Measurements from ENCODE around the gene KNOP1.
"Not testable (repeated sequence)": the region's sequence is repeated elsewhere in the genome, so short reads cannot be mapped to it uniquely, and the experiment has no call there.

The KNOP1 gene

GRCh38 chr16:19743816-19744159 is 25.8 kb upstream of the KNOP1 start:
- no peak for DNase-seq

GRCh38 chr16:19741354-19741753 is 23.3 kb upstream of the KNOP1 start:
- DNase-seq = no peak

DNA sequence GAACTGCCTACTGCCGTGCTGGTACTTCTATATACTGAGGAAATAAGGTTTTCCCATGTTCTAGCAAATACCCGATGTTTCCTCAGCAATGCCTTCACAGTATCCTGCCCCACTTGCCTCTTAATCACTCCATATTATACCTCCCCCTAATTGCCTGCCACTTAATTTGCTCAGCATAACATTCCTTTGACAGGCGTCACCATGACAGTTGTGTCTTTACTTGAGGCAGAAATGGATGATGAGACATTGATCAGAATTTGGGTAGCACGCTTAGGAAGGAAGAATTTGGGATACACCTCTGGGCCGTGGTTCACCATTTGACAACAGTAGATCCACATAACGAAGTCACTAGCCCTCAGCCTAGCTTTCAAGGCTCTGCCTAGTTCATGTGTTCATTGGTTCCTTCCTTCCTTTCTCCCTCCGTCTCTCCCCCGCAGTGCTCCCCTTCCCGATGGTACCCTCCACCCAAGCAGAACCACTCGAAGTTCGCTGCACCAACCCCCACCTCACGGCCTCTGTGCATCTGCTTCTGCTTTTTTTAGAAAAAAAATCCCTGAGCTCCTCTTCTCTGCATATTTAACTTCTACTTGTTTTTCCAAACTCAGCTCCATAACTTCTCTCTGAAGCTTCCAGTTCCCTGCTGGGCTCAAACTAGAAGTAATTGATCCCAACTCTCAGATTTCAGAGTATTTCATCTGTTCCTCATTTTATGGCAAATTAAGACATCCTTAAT is 19.4 kb upstream of the KNOP1 start:
- no peak for DNase-seq

DNA sequence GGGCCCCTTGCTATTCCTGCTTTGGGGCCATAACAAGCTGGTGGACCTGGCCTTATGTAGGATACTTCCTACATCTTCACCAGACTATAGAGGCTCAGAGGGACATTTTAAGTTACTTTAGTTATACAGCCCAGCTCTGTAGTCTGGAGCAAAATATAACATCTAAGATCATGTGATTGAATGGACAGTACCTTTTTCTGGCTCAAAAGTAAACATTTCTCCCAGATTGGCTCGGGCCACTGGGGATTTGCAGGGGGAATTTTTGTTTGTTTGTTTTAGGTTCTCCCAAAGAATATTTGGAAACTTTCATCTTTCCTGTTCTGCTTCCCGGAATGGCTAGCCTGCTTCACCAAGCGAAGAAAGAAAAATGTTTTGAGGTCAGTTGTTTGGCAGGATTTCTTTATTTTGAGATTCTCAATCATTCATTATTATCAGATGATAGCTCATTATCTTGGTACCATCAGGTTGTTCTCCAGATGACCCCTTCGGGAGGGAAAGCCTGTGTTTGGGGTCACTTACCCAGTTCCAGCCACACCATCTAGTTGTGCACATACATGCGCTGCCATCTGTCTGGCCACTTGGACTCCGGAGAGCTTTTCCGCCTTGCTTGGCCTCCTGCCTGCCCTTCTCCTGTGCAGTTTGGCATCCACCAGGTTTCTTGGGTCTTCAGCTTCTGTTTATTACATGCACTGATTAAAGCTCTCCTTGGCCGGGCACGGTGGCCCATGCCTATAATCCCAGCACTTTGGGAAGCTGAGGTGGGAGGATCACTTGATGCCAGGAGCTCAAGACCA is 17.2 kb upstream of the KNOP1 start:
- DNase-seq = no peak

- no peak for DNase-seq
Observed at GRCh38 chr16:19733551-19733950, 15.5 kb upstream of the KNOP1 start.

- no peak for DNase-seq
Observed at GRCh38 chr16:19728636-19728965, 10.6 kb upstream of the KNOP1 start.

DNA sequence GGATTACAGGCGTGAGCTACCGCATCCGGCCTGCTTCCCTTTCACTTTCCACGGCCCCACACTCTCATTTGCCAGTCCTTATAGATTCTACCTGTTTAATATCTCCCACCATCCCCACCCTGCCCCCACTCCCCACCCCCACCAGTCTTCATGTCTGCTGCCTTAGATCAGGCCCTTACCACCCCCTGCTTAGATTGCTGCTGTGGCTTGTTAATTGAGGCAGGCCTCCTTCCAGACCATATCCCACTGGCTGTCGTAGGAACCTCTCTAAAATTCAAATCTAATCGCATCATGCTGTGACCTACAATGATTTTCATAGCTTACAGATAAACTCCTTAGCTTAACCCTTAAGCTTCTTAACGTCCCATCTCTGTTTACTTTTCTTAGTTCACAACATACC is 5.0 kb upstream of the KNOP1 start:
- DNase-seq = no peak

DNA sequence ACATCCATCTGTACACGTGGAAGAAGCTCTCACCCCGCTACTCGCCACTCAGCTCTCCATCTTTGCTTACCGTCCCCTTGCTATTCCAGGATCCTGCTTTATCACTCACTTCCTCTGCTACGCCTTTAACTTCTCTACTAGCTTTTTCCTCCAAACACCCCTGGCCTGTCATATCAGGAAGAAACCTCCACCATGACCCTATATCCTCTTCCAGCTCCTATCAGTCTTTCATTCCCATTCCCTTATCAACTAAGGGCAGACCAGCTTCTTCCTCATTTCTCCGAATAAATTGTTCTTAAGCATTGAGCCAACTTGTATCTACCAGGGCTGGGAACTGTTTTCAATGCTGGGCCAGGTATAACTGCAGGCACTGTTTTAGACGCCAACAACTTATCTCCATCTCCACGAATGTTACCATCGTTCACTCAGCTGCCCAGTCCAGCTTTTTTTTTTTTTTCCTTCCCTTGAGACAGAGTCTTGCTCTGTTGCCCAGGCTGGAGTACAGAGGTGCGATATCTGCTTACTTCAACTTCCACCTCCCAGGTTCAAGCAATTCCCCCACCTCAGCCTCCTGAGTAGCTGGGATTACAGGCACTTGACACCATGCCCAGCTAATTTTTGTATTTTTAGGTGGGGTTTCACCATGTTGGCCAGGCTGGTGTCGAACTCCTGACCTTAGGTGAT is 4.4 kb upstream of the KNOP1 start:
- DNase-seq = no peak

DNA sequence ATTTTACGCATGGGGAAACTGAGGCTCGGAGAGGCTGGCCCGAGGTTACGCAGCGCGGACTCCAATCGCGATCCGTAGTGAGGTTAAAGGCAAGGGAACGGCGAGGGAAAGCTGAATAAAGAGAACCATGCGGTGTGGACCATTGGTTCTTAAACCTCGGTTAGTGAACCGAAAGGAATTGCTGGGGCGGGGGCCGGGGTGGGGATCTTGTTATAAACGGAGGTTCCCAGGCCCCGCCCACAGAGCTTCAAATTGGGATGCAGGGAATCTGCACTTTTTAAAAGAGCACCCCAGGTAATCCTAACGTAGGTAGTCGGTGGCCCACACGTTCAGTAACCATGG is 568 bp upstream of the KNOP1 start:
- DNase-seq = no peak

DNA sequence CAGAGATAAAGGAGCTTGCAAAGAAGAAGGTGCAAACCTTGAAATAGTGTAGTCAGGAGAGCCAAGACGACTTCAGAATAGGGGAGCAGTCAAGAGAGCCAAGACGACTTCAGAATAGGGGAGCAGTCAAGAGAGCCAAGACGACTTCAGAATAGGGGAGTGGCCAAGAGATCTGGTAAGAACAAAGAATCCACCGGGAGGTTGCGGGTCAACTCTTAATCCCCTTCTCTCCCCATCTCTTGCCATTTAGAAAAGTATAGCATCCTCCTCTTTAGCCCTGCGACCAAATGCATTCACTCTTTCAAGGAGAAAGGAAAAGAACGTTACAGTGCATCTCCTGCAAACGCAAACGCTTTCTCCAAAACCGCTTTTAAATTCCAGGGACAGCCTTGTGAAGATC is 713 bp downstream of the KNOP1 start:
- DNase-seq = no peak

DNA sequence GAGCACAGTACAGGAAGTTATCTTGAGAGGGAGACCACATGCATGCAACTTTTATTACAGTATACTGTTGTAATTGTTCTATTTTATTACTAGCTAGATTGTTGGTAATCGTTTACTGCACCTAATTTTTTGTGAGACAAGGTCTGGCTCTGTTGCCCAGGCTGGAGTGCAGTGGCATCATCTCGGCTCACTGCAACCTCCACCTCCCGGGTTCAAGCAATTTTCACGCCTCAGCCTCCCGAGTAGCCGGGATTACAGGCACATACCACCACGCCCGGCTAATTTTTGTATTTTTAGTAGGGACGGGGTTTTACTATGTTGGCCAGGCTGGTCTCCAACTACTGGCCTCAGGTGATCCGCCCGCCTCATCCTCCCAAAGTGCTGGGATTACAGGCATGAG is 1.3 kb downstream of the KNOP1 start:
- DNase-seq = not testable (repeated sequence)

DNA sequence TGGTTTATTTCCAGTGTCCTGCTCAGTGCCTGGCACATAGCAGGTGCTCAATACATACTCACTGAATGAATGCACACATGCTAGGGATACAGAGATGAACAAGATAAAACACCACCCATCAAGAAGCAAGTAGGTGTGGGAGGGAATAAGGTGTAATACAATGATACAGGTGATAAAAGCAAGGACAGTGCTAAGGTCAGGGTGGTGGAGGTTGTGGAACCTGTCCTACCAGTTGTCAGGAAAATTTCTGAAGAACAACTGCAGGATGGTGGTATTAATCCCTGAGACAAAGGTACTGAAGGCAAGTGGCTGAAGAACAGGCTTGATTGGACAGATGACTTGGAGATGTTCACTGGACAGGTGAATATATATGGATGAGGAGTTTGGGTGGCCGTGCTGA is 1.8 kb downstream of the KNOP1 start:
- no peak for DNase-seq

GRCh38 chr16:19715566-19715965 is 2.5 kb downstream of the KNOP1 start:
- DNase-seq = no peak

DNA sequence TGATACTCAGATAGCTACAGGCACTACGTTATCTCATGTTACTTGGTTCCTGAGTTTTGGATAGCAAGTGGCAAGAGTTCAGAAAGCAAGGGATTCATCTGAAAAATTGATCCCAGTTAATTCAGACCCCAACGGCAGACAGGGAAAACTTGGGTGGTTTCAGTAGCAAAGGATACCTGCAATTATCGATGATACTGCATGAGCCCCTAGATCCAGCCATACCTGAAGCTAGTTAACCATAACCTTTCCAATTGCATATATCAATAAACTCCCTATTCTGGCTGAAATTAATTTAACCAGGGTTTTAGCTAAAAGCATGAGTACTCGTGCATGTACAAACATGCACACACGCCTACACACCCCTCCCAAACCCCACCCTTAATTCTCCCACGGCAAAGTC is 4.3 kb downstream of the KNOP1 start:
- DNase-seq = no peak

- no peak for DNase-seq
Observed at GRCh38 chr16:19712418-19713058, 5.5 kb downstream of the KNOP1 start.

GRCh38 chr16:19711643-19712042 is 6.4 kb downstream of the KNOP1 start:
- no peak for DNase-seq

DNA sequence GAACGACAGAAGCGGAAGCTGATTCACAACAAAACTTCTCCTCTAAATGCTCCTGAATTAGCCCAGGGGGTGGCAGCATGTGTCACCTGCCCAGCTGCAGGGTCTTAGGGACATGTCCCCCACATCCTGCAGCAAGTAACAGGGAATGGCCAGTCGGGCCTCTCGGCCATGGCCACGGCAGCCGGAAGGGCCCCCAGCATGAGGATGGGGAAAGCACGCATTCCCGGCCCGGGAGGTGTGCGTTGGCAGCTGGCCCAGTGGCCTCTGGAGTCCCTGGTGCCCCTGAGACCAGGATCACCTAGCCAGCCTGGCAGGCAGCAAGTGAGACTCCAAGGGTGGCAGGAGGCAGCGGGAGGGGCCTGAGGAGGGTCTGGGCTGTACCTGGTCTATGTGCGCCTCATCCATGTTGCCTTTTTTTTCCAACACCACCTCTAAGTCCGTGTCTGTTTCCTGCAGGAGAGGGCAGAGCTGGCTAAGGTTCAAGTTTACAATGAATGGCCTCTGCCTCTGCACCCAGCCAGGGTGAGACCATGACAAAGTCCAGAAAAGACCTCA is 7.0 kb downstream of the KNOP1 start:
- DNase-seq = no peak

GRCh38 chr16:19710191-19710908 is 7.7 kb downstream of the KNOP1 start:
- no peak for DNase-seq

DNA sequence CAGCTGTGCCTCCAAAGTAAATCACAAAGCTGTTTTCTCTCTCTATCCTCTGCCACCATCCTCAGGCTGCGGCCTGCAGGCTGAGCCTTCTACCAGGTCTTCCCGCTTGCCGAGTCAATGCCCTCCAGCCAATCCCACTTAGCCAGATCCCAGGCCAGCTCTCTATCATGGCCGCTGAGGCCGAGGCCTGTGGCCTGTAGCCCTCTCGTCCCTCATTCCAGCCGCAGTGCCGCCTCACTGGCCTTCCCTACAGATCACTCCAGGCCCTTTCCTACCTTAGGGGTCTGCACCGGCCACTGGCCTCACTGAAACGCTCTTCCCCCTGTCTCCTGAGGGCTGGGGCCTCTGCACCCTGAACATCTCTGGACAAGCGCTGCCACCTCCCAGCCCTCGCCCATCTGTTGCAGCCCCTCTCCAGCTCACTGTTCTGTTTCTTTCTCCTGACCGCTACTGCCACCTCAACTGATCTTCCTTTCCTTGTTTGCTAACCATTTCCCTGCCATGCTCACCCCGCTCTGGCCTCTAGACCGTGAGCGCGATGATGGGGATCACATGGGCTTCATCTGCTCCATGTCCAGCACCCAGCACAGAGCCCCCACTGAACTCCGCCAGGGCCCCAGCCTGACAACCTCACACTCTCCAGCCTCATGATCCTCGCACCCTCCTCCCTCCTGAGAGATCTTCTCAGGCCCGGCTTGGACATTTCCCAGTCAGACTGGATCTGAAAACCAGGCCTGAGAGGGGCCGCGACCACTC is 8.5 kb downstream of the KNOP1 start:
- DNase-seq = no peak

DNA sequence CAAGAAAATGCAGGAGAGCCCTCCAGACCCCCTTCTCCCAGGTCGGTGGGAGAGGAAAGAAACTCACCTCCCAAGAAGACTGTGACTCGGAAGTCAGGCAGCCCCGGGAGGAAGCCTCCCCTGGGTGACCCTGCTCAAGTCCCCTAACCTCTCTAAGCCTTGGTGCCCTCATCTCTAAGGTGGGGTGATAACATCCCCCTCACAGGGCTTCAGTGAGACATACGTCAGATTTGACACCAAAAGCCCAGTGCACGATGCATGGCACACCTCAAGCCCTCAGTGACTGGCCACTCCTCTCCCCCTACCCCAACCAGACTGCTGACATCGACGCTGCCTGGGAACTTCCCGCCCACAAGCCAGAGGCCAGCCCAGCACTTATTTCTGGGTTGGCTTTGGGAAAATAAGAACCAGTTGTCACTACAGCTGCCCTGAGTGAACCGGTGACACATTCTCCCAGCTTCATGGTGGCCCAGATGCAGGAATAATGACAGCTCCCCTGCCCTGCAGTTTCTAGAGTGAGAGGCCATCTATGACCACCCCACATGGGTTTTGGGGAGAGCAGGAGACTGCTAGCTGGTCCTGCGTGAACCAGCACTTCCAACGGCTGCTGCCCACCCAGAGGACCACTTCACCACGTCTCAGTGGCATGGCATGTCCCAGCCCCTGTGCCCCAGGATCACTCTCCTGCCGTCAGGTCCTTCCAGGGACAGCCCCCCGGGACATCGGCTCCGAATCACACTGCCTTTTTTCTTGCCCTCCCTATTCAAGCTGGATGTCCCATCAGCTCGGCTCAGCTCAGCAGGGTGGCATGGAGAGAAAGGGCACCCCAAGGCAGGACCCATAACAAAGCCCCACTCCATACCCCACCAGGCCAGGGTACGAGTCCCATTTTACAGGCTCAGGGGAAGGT is 9.5 kb downstream of the KNOP1 start:
- no peak for DNase-seq
